DLD1 (cell line): Measurements from ENCODE around the gene TSHZ3.

Experiments
- in situ Hi-C: cut with HindIII; loops from 2 replicates; pipeline ENCODE4 v1.10.0; 2017; ENCODE audit warnings: low sequenced_read_pairs

TSHZ3 gene

GRCh38 chr19:31355665-31356289 is 6.5 kb upstream of the TSHZ3 start:
- in situ Hi-C loops: no loop called here

GRCh38 chr19:31354799-31355664 is 5.8 kb upstream of the TSHZ3 start:
- in situ Hi-C loops: no loop called here

- in situ Hi-C loops: no loop called here
Measured at GRCh38 chr19:31354316-31354715, 5.1 kb upstream of the TSHZ3 start.

GRCh38 chr19:31353833-31354232 is 4.6 kb upstream of the TSHZ3 start:
- in situ Hi-C loops: no loop called here

GRCh38 chr19:31352782-31353651 is 3.8 kb upstream of the TSHZ3 start:
- in situ Hi-C loops: no loop called here

- in situ Hi-C loops: no loop called here
Measured at GRCh38 chr19:31352296-31352781, 3.1 kb upstream of the TSHZ3 start.

GRCh38 chr19:31351855-31352195 is 2.6 kb upstream of the TSHZ3 start:
- in situ Hi-C loops: no loop called here

- in situ Hi-C loops: no loop called here
Measured at GRCh38 chr19:31351056-31351854, 2.0 kb upstream of the TSHZ3 start.

- in situ Hi-C loops: no loop called here
Measured at GRCh38 chr19:31350693-31351055, 1.4 kb upstream of the TSHZ3 start.

GRCh38 chr19:31350033-31350692 is 927 bp upstream of the TSHZ3 start:
- in situ Hi-C loops: no loop called here

- in situ Hi-C loops: no loop called here
Measured at GRCh38 chr19:31348481-31349159, 616 bp downstream of the TSHZ3 start.

GRCh38 chr19:31347828-31348392 is 1.3 kb downstream of the TSHZ3 start:
- in situ Hi-C loops: no loop called here

GRCh38 chr19:31347354-31347753 is 1.9 kb downstream of the TSHZ3 start:
- in situ Hi-C loops: no loop called here

- in situ Hi-C loops: no loop called here
Measured at GRCh38 chr19:31346184-31347059, 2.8 kb downstream of the TSHZ3 start.

GRCh38 chr19:31344403-31344802 is 4.8 kb downstream of the TSHZ3 start:
- in situ Hi-C loops: no loop called here

- in situ Hi-C loops: no loop called here
Measured at GRCh38 chr19:31342926-31343325, 6.3 kb downstream of the TSHZ3 start.

GRCh38 chr19:31340042-31341025 is 8.9 kb downstream of the TSHZ3 start:
- in situ Hi-C loops: no loop called here
